Right lobe of liver (tissue), 6 donors: Measurements from ENCODE around the gene PKDREJ. TPM values are rescaled to one million over a fixed set of nuclear protein-coding genes. Genes with fewer than 3 reads are reported as not detected.

Source experiments
- ATAC-seq, 4 donors: fragments of 200-7000 bp; cut with Tn5 transposase; one replicate each; pipeline ENCODE4 v1.9.1; 2020; ENCODE audit warnings: mild to moderate bottlenecking in 4 of 4, moderate library complexity in 4 of 4
- DNase-seq, 3 donors: peaks; one replicate each; pipeline ENCODE4 v3.0.0-alpha.2; 2020
- H3K27ac ChIP-seq, 3 donors: fragments of 200-600 bp; one replicate each; pipeline ENCODE4 v1.8.0; 2022
- H3K27me3 ChIP-seq, 2 donors: fragments of 200-600 bp; one replicate each; pipeline ENCODE4 v1.8.0; 2022
- H3K36me3 ChIP-seq, 4 donors: fragments of 200-600 bp; sonication (generic) in 1 of 4; one replicate each; pipeline versions ENCODE4 v1.5.1 to v1.8.0; 2017 to 2022; ENCODE audit warnings: control low read depth in 1 of 4
- H3K4me1 ChIP-seq, 4 donors: fragments of 200-600 bp; sonication (generic) in 1 of 4; one replicate each; pipeline versions ENCODE4 v1.5.1 to v1.8.0; 2017 to 2022; ENCODE audit warnings: control low read depth in 1 of 4
- H3K4me3 ChIP-seq, 3 donors: fragments of 200-600 bp; one replicate each; pipeline ENCODE4 v1.8.0; 2022
- H3K9me3 ChIP-seq, 4 donors: fragments of 200-600 bp; sonication (generic) in 1 of 4; one replicate each; pipeline versions ENCODE4 v1.5.1 to v1.8.0; 2017 to 2022; ENCODE audit warnings: control low read depth in 1 of 4
- POLR2A ChIP-seq: fragments of 450-650 bp; IDR thresholded peaks from one replicate; pipeline ENCODE4 v1.6.1; 2017; ENCODE audit warnings: antibody characterized with exemption, mild to moderate bottlenecking
- WGBS: methylation state at CpG from one replicate; pipeline ENCODE4 v1.1.6; 2018; ENCODE audit warnings: low coverage, low lambda C conversion rate; ENCODE audit not compliant: insufficient coverage; ENCODE audit errors: missing lambda C conversion rate; 5-methylcytosine and 5-hydroxymethylcytosine counted together
- intact Hi-C, 2 donors: fragments of 100-400 bp; cut with DNase I; formaldehyde crosslinking; loops; one replicate each; pipeline versions ENCODE4 v1.11.2 to v1.14.1; 2022
- total RNA-seq, 6 experiments: library from RNA; depleted of rRNA in 2 of 6; stranded (reverse); fragments of >200 nt in 2 of 6; fragmentation: NEBNext Ultra II Directional in 3 of 6; extraction: Animal tissue kit (Norgen Biotek cat#: 25700) in 3 of 6; gene quantifications; one replicate each; pipeline versions ENCODE4 v1.1.0 to v1.2.4, GENCODE V29; 2016 to 2023
- TF ChIP-seq, protein P1 (sequence below), 4 donors: fragments of 200-600 bp in 3 of 4; fragments of 450-650 bp in 1 of 4; IDR thresholded peaks; one replicate each; pipeline versions ENCODE4 v1.5.1 to v1.8.0; 2016 to 2022; ENCODE audit warnings: antibody characterized with exemption in 4 of 4, mild to moderate bottlenecking in 2 of 4
- donor health status: DM: no; HTN: yes; CAD: no.
- donor health status: DM: no; HTN: no; CAD: no.
- donor health status: DM: no; HTN: no; CAD: no.
- donor health status: DM: no; HTN: yes; CAD: no.
- donor health status: DM: no; HTN: yes; CAD: no.

Gene PKDREJ
- total RNA-seq, 6 experiments from 2014 or later = 0.05 to 0.07 TPM; not detected in 4

DNA sequence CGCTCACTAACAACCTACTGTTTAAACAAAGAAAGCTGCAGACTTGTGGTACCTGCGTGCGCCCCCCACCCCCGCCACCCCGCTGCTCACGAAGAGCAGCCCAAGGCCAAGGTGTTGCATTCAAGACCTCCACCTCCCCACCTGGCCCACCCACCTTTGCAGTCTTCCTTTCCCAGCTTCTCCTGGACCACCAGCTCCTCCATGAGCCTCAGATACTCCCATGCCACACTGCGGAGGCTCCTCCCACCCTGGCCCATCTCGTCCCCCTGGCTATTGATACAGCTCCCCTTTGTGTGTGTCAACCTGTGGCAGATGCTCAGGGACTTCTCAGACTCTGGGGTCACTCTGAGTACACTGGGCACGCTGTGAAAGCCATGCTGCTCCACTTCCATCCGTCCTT, 17.0 kb downstream of the PKDREJ start:
- no peak for ATAC-seq
- Histone ChIP-seq H3K4me1 (peaks cover 0 to 34% (median 4%) of the 10 kb centered on the region in 4 donors), H3K9me3 (no peaks in the 10 kb centered on the region), H3K27me3 (no peaks in the 10 kb centered on the region), H3K4me3 (no peak overlapping the region), H3K27ac (peak overlapping the region in 1 of 3 donors; percentile 29), H3K36me3 (no peaks in the 10 kb centered on the region)
- TF ChIP-seq, protein P1, sequence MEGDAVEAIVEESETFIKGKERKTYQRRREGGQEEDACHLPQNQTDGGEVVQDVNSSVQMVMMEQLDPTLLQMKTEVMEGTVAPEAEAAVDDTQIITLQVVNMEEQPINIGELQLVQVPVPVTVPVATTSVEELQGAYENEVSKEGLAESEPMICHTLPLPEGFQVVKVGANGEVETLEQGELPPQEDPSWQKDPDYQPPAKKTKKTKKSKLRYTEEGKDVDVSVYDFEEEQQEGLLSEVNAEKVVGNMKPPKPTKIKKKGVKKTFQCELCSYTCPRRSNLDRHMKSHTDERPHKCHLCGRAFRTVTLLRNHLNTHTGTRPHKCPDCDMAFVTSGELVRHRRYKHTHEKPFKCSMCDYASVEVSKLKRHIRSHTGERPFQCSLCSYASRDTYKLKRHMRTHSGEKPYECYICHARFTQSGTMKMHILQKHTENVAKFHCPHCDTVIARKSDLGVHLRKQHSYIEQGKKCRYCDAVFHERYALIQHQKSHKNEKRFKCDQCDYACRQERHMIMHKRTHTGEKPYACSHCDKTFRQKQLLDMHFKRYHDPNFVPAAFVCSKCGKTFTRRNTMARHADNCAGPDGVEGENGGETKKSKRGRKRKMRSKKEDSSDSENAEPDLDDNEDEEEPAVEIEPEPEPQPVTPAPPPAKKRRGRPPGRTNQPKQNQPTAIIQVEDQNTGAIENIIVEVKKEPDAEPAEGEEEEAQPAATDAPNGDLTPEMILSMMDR (IDR thresholded peaks at IDR 0.05) = no peak
- no peak for TF ChIP-seq POLR2A
- intact Hi-C loops = no loop called here
- WGBS = 100% methylated on average over 4 of the region's 10 CpGs
- DNase-seq = no peak

DNA sequence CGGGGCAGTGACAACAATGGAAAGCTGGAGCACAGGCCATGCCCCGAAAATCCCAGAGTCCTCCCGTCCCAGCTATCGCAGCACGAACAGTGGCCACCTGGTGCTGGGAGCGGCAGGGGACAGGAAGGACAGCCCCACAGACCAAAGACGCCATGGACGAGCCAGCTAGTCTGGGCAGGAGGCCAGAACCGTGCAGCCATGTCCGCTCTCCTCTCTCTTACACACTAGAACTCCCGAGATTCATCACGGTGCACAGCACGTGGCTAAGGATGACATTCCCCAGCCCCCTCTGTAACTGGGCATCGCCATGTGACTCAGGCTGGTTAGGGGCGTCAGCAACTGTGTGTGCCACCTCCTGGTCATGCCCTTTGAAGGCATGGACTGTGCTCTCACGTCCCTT, 17.6 kb downstream of the PKDREJ start:
- Histone ChIP-seq H3K4me1 (peaks cover 0 to 36% (median 4%) of the 10 kb centered on the region in 4 donors), H3K27ac (peak overlapping the region in 1 of 3 donors; percentile 29), H3K4me3 (no peak overlapping the region), H3K36me3 (no peaks in the 10 kb centered on the region), H3K9me3 (no peaks in the 10 kb centered on the region), H3K27me3 (no peaks in the 10 kb centered on the region)
- DNase-seq (peak; percentile 74 to 80 (median 78)), ATAC-seq (peak; percentile 24 to 59 (median 40))
- no peak for TF ChIP-seq POLR2A
- TF ChIP-seq, protein P1 (IDR thresholded peaks at IDR 0.05) = no peak
- intact Hi-C loops = no loop called here
- 40% methylated on average over 6 of the region's 16 CpGs for WGBS

DNA sequence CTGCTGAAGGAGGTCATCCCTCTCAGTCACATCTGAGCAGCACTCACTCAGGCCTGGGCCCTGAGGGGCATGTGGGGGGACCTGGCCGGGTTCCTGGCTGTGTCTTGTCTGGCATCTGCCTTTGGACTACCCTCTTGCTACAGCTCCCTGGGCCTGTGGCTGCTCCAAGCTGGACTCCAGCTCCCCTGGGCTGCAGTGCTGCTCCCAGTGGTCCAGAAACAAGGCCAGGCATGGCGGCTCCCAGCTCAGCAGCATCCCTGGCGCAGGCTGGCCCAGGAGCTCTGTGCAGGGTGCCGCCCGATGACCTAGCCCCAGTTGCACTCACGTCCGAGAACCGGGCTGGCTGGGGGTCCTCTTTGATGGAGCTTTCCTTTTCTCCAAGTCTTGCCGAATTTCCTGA, 18.4 kb downstream of the PKDREJ start:
- ATAC-seq (peak in 2 of 4 donors; percentile 3 to 7), DNase-seq (no peak)
- TF ChIP-seq POLR2A = peak; percentile 6
- TF ChIP-seq, protein P1 (IDR thresholded peaks at IDR 0.05) = no peak
- intact Hi-C loops = no loop called here
- Histone ChIP-seq H3K27me3 (no peaks in the 10 kb centered on the region), H3K4me1 (peaks cover 0 to 43% (median 7%) of the 10 kb centered on the region in 4 donors), H3K9me3 (no peaks in the 10 kb centered on the region), H3K27ac (peak overlapping the region in 1 of 3 donors; percentile 29), H3K4me3 (no peak overlapping the region), H3K36me3 (no peaks in the 10 kb centered on the region)
- whole genome bisulfite sequencing = 60% methylated on average over 1 of the region's 9 CpGs

DNA sequence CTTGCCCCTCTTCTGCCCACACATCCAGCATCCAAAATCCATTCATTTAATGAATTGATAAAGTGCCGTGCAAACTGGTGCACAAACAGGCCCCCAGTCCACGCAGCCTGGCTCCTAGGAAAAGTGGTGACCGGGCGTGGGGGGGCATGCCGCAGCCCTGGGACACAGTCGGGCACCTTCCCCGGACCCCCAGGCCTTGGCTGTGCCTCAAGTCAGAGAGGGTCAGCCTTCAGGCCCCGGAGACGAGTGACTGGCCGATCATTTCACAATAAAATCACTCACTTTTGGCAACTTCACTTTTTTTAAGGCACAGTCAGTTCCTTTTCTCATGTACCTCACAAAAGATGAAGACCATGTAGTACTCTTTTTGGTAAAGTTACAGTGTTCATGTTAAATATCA, 21.1 kb downstream of the PKDREJ start:
- no peak for DNase-seq
- intact Hi-C loops = no loop called here

More for the DNA sequence above, 21.1 kb downstream of the PKDREJ start:
- peaks cover 0 to 37% (median 5%) of the 10 kb centered on the region in 4 donors for H3K4me1 ChIP-seq
- 81% methylated on average over 4 of the region's 10 CpGs for WGBS
- no peak overlapping the region for H3K27ac ChIP-seq
- peaks cover 0 to 22% (median 13%) of the 10 kb centered on the region in 4 donors for H3K36me3 ChIP-seq
- H3K9me3 ChIP-seq = no peaks in the 10 kb centered on the region
- TF ChIP-seq, protein P1 (IDR thresholded peaks at IDR 0.05) = no peak
- no peak for TF ChIP-seq POLR2A
- H3K4me3 ChIP-seq = no peak overlapping the region
- no peaks in the 10 kb centered on the region for H3K27me3 ChIP-seq
- ATAC-seq = no peak
